Measurements from ENCODE around the gene AGO3.
"Not testable (repeated sequence)": the region's sequence is repeated elsewhere in the genome, so short reads cannot be mapped to it uniquely, and the experiment has no call there.

Gene AGO3

GRCh38 chr1:36008546-36009197 lies 77.8 kb downstream of the AGO3 start:
- peak; percentile 61 for DNase-seq

DNA sequence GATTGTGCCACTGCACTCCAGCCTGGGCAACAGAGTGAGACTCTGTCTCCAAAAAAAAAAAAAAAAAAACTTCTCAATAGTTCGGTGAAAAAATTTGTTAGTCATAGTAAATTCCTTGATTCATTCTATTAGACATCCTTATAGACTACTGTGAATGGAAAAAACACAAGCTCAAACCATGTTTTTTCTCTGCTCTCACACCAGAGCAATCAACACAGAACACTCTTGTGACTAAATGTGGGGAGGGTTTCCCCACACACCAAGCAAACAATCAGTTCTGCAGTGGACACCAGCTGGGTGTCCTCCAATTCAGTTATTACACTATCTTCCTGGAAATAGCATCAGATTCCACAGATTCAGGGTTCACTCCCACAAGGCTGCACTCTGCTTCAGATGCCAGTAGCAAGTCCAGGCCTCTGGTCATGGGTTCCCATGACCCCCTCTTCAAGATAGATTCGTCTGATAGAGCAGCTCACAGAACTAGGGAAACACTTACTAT lies 83.9 kb downstream of the AGO3 start:
- no peak for DNase-seq

GRCh38 chr1:36016686-36017085 lies 85.8 kb downstream of the AGO3 start:
- no peak for DNase-seq

- no peak for DNase-seq
Observed at GRCh38 chr1:36023098-36023769, 92.3 kb downstream of the AGO3 start.

DNA sequence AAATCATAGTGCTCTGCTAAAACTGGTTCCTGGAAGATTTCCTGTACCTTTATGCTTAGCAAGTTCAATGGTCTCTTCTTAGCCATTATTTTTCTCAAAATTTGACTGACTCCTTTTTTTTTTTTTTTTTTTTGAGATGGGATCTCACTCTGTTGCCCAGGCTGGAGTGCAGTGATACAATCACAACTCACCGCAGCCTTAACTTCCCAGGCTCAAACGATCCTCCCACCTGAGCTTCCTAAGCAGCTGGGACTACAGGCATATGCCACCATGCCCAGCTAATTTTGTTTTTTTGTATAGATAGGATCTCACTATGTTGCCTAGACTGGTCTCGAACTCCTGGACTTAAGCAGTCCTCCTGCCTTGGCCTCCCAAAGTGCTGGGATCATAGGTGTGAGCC lies 93.1 kb downstream of the AGO3 start:
- not testable (repeated sequence) for DNase-seq

DNA sequence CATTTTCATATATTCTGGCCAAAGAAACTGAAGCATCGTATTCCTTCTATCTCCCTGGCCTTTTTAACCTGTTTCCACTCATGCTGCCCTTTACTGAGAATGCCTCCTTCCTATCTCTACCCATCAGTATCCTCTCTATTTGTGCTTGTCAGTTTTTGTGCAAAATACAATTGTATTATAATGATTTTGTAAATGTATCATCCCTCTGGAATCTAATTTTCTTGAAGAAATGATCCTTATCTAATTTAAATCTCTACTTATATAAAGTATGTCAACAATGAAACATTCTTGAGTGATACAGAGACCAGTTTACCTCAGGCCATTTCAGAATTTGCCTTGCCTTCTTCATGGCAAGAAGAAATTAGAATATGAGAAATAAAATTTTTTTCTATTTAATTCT lies 93.9 kb downstream of the AGO3 start:
- no peak for DNase-seq

GRCh38 chr1:36027766-36028165 lies 96.9 kb downstream of the AGO3 start:
- no peak for DNase-seq

DNA sequence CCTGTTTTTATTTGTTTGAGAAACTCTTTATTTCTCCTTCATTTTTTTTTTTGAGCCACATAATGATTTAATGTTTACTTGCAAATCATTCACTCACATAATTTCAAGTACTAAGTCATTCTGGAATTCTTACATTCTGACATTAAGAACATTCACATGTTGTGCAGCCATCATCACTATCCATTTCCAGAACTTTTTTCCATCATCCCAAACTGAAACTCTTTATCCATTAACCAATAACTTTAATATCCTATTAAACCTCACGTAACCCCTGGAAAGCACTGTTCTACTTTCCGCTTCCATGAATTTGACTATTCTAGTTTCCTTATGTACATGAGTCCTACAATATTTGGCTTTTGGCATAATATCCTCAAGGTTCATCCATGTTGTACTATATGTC lies 100.5 kb downstream of the AGO3 start:
- DNase-seq = no peak

- peak; percentile 59 for DNase-seq
Observed at GRCh38 chr1:36034692-36035091, 103.8 kb downstream of the AGO3 start.

DNA sequence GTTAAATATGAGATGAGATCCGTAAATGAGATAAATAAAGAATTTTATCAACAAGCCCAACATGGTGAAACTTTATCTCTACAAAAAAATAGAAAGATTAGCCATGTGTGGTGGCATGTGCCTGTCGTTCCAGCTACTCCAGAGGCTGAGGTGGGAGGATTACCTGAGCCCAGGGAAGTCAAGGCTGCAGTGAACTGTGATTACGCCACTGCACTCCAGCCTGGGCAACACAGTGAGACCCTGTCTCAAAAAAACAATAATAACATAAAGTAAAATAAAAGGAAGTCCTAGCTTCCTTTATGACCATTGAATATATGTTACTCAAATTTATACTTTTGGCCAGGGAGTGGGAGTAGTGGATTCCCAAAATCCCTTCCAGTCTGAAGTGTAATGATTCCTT lies 104.2 kb downstream of the AGO3 start:
- no peak for DNase-seq

DNA sequence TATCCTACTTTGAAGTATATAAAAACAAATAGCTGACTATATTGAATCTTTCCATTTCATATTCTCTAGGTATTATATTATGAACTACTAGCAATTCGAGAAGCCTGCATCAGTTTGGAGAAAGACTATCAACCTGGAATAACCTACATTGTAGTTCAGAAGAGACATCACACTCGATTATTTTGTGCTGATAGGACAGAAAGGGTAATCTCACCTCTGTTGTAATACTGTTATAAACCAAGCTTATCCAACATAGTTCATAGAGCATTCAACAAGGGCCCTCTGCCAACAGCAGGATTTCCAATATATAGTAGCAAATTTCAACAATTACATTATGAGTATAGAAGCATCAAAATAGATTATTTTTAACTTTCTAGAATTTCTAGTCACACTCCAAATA lies 109.3 kb downstream of the AGO3 start:
- DNase-seq = no peak

GRCh38 chr1:36051821-36052220 lies 120.9 kb downstream of the AGO3 start:
- no peak for DNase-seq

GRCh38 chr1:36053978-36054377 lies 123.1 kb downstream of the AGO3 start:
- DNase-seq = no peak

DNA sequence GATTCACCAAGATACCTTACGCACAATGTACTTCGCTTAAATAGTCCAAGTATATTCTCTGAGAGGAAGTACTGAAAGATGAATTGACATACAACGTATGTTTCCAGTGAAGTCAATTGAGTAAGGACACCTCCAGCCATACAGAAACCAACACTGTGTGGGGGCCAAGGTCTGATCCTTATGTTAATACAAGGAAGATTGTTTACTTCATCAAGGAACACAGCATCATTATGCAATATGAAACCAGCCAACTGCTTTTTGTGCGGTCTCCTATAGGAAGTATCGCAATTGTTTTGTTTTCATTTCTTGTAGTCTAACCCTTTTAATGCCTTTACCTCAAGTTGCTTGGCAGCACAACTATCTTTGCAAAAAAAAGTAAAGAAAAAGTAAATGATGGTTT lies 124.8 kb downstream of the AGO3 start:
- DNase-seq = no peak

GRCh38 chr1:36062315-36062714 lies 131.4 kb downstream of the AGO3 start:
- DNase-seq = no peak

GRCh38 chr1:36067871-36068270 lies 137.0 kb downstream of the AGO3 start:
- DNase-seq = no peak

DNA sequence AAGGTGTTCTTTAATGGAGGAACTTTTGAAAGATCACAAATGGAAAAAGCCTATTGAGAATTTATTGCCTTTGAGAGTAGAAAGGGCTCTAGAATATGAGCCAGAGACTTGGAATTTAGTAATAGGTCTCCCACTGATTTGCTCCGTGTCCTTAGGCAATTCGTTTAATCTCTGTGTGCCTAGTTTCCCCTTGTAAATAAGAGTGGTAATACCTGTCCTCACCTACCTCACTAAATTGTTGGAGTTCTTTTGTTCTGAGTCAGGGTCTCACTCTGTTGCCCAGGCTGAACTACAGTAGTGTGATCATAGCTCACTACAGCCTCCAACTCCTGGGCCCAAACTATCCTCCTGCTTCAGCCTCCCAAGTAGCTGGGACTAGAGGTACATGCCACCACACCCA lies 138.0 kb downstream of the AGO3 start:
- no peak for DNase-seq

GRCh38 chr1:36070349-36070748 lies 139.4 kb downstream of the AGO3 start:
- DNase-seq = no peak

DNA sequence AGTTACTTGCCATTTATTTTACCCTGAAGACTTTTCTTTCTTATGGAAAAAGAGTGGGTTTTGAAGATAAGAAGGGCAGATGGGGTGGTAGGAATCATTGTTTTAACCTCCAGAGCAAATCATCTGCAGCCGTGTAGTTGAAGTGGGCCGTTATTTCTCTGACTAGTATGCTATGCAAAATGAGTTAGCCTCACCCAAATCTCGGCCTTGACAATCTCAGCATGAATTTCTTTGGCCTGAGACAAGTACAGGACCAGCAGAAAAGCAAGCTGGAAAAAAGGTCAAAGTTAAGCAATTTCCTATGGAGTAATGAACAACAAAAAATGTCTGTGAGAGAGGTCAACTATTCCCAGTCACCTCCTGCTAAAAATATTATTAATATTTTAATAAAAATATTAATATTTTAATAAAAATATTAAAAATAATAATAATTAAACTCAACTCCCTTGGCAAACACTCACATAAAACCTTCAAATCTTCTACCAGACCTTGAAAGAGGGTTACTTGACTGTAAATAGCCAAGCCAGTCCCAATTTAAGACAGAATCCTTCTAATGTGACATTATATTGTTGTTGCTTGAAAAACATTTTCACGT lies 146.2 kb downstream of the AGO3 start:
- DNase-seq = no peak

DNA sequence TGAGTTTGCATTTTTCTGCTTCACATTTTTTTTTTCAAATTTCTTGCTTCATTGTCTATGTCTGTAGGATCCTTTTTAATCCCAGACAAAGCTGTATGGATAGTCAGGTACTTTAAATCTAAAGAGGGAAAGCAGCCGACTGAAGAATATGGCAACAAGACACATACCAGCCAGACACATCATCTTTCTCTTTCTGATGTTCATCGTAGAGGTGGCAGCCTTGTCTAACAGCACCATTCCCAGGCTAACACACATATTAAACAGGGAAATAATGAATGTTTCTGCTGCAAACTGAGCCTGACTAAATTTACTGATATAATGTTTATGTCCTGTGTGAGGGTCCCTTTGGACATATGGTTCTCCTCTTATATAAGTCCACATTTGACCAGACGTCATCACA lies 149.3 kb downstream of the AGO3 start:
- no peak for DNase-seq

- no peak for DNase-seq
Observed at GRCh38 chr1:36080801-36081200, 149.9 kb downstream of the AGO3 start.

- no peak for DNase-seq
Observed at GRCh38 chr1:36081926-36082485, 151.1 kb downstream of the AGO3 start.

- no peak for DNase-seq
Observed at GRCh38 chr1:36083219-36083618, 152.3 kb downstream of the AGO3 start.

Measured in fibroblast of skin of abdomen (primary cell).